ENCODE data around the gene PDCD11. TPM values are rescaled to one million over a fixed set of nuclear protein-coding genes. Genes with fewer than 3 reads are reported as not detected.
"Not testable (repeated sequence)": the region's sequence is repeated elsewhere in the genome, so short reads cannot be mapped to it uniquely, and the experiment has no call there.

PDCD11 gene
- total and polyA plus RNA-seq, 5 donors from 2014 or later: 7.1 to 26.9 (median 9.5) TPM

DNA sequence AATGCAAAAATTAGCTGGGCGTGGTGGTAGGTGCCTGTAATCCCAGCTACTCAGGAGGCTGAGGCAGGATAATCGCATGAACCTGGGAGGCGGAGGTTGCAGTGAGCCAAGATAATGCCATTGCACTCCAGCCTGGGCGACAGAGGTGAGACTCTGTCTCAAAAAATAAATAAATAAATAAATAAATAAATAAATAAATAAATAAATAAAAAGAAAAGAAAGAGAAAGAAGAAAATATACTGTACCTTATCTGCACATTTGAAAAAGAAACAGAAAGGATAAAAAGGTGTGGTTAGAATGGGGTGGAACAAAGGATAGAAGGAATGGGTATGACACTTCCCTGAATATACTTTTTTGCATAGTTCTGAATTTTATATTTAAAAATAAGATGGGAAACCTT, 36.9 kb upstream of the PDCD11 start:
- H3K9me3 Mint-ChIP-seq; H3K4me1 ChIP-seq (ENCODE audit: control insufficient read depth, insufficient read depth, low read length, poor library complexity, severe bottlenecking); H3K4me3 Mint-ChIP-seq; H3K36me3 Mint-ChIP-seq; H3K27ac Mint-ChIP-seq; H3K27me3 Mint-ChIP-seq; ATAC-seq (ENCODE audit: low read depth in 2 of 2); H3K4me1 Mint-ChIP-seq; H3K27ac ChIP-seq (ENCODE audit: insufficient read depth, low read length, poor library complexity, severe bottlenecking); H3K4me3 ChIP-seq (ENCODE audit: low read depth, low read length); H3K27me3 ChIP-seq (ENCODE audit: control insufficient read depth, insufficient read depth, low read length); H3K36me3 ChIP-seq (ENCODE audit: control insufficient read depth, insufficient read depth, low read length); DNase-seq; H3K9me3 ChIP-seq (ENCODE audit: control insufficient read depth in 2 of 2, low read length in 2 of 2): not testable (repeated sequence)

DNA sequence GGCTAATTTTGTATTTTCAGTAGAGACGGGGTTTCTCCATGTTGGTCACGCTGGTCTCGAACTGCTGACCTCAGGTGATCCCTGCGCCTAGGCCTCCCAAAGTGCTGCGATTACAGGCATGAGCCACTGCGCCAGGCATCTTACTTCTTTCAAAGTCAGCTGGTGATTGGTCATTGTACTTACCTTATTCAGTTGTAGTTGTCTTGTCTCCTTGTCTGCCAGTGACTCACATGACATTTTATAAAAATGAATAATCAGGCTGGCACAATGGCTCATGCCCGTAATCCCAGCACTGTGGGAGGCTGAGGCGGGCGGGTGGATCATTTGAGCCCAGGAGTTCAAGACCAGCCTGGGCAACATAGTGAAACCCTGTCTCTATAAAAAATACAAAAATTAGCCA, 35.6 kb upstream of the PDCD11 start:
- not testable (repeated sequence) for H3K27me3 Mint-ChIP-seq; H3K27me3 ChIP-seq (ENCODE audit: control insufficient read depth, insufficient read depth, low read length); H3K9me3 Mint-ChIP-seq; DNase-seq; ATAC-seq (ENCODE audit: low read depth in 2 of 2); H3K4me1 Mint-ChIP-seq; H3K4me3 ChIP-seq (ENCODE audit: low read depth, low read length); H3K4me1 ChIP-seq (ENCODE audit: control insufficient read depth, insufficient read depth, low read length, poor library complexity, severe bottlenecking); H3K27ac ChIP-seq (ENCODE audit: insufficient read depth, low read length, poor library complexity, severe bottlenecking); H3K36me3 ChIP-seq (ENCODE audit: control insufficient read depth, insufficient read depth, low read length); H3K4me3 Mint-ChIP-seq; H3K9me3 ChIP-seq (ENCODE audit: control insufficient read depth in 2 of 2, low read length in 2 of 2); H3K36me3 Mint-ChIP-seq; H3K27ac Mint-ChIP-seq

DNA sequence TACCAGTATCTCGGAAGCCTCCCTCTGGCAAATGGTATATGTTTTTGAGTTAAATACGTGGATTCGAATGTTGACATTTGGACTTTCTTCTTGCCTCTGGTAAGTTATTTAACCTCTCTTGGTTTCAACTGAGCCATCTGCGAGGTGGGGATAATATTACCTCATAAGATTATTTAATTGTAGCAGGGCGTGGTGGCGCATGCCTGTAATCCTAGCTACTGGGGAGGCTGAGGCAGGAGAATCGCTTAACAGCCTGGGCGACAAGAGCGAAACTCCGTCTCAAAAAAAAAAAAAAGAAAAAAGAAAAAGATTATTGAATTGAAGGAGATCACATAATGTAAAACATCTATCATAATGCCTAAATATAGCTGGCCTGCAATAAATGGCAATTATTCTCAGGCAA, 29.0 kb upstream of the PDCD11 start:
- Mint-ChIP-seq H3K4me3 (peak overlapping the region; percentile 97 to 100 (median 98)), H3K27ac (peak overlapping the region; percentile 91 to 95 (median 92)), H3K27me3 (no peaks in the 10 kb centered on the region), H3K9me3 (peaks cover 0 to 2% (median 0%) of the 10 kb centered on the region in 7 donors), H3K36me3 (peaks cover 3% of the 10 kb centered on the region), H3K4me1 (peaks cover 6 to 33% (median 22%) of the 10 kb centered on the region in 4 donors)
- no peaks in the 10 kb centered on the region for H3K9me3 ChIP-seq (ENCODE audit: control insufficient read depth in 2 of 2, low read length in 2 of 2)
- peak in 1 of 3 donors; percentile 5 for DNase-seq
- peak overlapping the region; percentile 87 for H3K27ac ChIP-seq (ENCODE audit: insufficient read depth, low read length, poor library complexity, severe bottlenecking)
- H3K36me3 ChIP-seq (ENCODE audit: control insufficient read depth, insufficient read depth, low read length): no peaks in the 10 kb centered on the region
- peak overlapping the region; percentile 99 for H3K4me3 ChIP-seq (ENCODE audit: low read depth, low read length)
- no peaks in the 10 kb centered on the region for H3K27me3 ChIP-seq (ENCODE audit: control insufficient read depth, insufficient read depth, low read length)
- ATAC-seq (ENCODE audit: low read depth in 2 of 2): no peak
- peaks cover 27% of the 10 kb centered on the region for H3K4me1 ChIP-seq (ENCODE audit: control insufficient read depth, insufficient read depth, low read length, poor library complexity, severe bottlenecking)

DNA sequence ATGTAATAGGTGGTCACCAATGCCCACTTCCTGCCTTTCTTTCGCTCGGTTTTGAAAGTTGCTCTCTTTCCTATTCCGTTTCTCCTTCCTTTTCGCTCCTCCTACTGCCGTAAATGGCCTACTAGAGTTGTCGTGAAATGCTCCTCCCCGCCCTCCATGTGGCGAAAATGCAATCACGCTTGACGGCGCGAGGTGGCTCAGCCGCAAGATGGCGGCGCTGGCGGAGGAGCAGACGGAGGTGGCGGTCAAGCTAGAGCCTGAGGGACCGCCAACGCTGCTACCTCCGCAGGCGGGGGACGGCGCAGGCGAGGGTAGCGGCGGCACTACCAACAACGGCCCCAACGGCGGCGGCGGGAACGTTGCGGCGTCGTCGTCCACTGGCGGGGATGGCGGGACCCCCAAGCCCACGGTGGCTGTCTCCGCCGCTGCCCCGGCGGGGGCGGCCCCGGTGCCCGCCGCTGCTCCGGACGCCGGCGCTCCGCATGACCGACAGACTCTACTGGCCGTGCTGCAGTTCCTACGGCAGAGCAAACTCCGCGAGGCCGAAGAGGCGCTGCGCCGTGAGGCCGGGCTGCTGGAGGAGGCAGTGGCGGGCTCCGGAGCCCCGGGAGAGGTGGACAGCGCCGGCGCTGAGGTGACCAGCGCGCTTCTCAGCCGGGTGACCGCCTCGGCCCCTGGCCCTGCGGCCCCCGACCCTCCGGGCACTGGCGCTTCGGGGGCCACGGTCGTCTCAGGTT, 28.5 kb upstream of the PDCD11 start, which contains the start of gene TAF5:
Gene TAF5, plus strand, starts transcription at position 195 of the 737 bp plus-strand sequence. Its CDS starts 14 bp downstream, at position 209.
- Histone ChIP-seq H3K9me3 (ENCODE audit: control insufficient read depth in 2 of 2, low read length in 2 of 2) (no peaks in the 10 kb centered on the region), H3K27ac (ENCODE audit: insufficient read depth, low read length, poor library complexity, severe bottlenecking) (peak within 1 kb of the TSS; percentile 87), H3K4me1 (ENCODE audit: control insufficient read depth, insufficient read depth, low read length, poor library complexity, severe bottlenecking) (peaks cover 27% of the 10 kb centered on the region), H3K27me3 (ENCODE audit: control insufficient read depth, insufficient read depth, low read length) (no peaks in the 10 kb centered on the region), H3K36me3 (ENCODE audit: control insufficient read depth, insufficient read depth, low read length) (peaks cover 1% of the 10 kb centered on the region), H3K4me3 (ENCODE audit: low read depth, low read length) (peak within 1 kb of the TSS; percentile 99)
- peaks cover 3% of the 10 kb centered on the region for H3K36me3 Mint-ChIP-seq
- no peaks in the 10 kb centered on the region for H3K27me3 Mint-ChIP-seq
- DNase-seq: peak; percentile 85 to 97 (median 93)
- peak within 1 kb of the TSS; percentile 91 to 95 (median 92) for H3K27ac Mint-ChIP-seq
- peak within 1 kb of the TSS; percentile 97 to 100 (median 98) for H3K4me3 Mint-ChIP-seq
- peak; percentile 65 to 73 for ATAC-seq (ENCODE audit: low read depth in 2 of 2)
- H3K9me3 Mint-ChIP-seq: peaks cover 0 to 2% (median 0%) of the 10 kb centered on the region in 7 donors
- peaks cover 6 to 33% (median 22%) of the 10 kb centered on the region in 4 donors for H3K4me1 Mint-ChIP-seq

DNA sequence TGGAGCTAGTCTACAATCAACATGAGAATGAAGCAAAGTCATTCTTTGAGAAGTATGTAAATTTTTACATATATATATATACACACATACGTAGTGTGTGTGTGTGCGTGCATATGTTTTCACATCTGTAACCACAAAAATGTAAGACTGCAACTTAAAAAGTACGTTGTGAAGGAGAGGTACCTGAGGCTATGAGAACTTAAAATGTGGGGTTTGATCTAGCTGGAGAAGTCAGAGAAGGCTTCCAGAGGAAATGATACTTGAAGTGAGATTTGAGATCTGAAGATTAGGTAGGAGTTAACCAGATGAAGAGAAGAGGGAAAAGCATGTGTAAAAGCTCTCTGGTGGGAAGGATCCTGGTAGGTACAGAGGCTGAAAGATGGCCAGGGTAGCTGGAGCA, 22.9 kb upstream of the PDCD11 start:
- Mint-ChIP-seq H3K36me3 (peaks cover 31% of the 10 kb centered on the region), H3K4me3 (peak overlapping the region in 2 of 4 donors; percentile 40 to 66), H3K27me3 (no peaks in the 10 kb centered on the region), H3K27ac (peak overlapping the region in 1 of 3 donors; percentile 88), H3K4me1 (peaks cover 16 to 40% (median 26%) of the 10 kb centered on the region in 4 donors), H3K9me3 (no peaks in the 10 kb centered on the region)
- H3K27me3 ChIP-seq (ENCODE audit: control insufficient read depth, insufficient read depth, low read length): no peaks in the 10 kb centered on the region
- ATAC-seq (ENCODE audit: low read depth in 2 of 2): no peak
- DNase-seq: peak in 1 of 3 donors; percentile 15
- H3K4me1 ChIP-seq (ENCODE audit: control insufficient read depth, insufficient read depth, low read length, poor library complexity, severe bottlenecking): peaks cover 23% of the 10 kb centered on the region
- H3K27ac ChIP-seq (ENCODE audit: insufficient read depth, low read length, poor library complexity, severe bottlenecking): no peak overlapping the region
- H3K36me3 ChIP-seq (ENCODE audit: control insufficient read depth, insufficient read depth, low read length): peaks cover 43% of the 10 kb centered on the region
- H3K9me3 ChIP-seq (ENCODE audit: control insufficient read depth in 2 of 2, low read length in 2 of 2): no peaks in the 10 kb centered on the region
- no peak overlapping the region for H3K4me3 ChIP-seq (ENCODE audit: low read depth, low read length)

DNA sequence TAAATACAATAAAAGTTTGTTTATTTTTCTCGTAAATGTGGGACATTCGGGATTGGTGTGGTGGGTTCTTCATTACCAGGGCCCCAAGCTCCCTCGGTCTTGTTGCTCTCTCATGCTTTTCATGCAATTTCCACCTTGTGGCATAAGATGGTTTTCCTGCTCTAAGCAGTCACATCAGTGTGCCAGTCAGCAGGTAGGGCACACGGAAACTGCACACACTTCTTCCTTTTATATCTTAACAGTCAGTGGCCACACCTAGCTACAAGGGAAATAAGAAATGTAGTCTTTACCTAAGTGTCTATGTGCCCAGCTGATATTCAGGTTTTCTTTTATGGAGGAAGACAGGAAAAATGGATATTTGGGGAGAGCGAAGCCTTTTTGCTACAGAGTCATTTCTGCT, 22.2 kb upstream of the PDCD11 start:
- no peak overlapping the region for H3K4me3 ChIP-seq (ENCODE audit: low read depth, low read length)
- ATAC-seq (ENCODE audit: low read depth in 2 of 2) (no peak), DNase-seq (peak in 1 of 3 donors; percentile 24)
- Mint-ChIP-seq H3K27me3 (no peaks in the 10 kb centered on the region), H3K36me3 (peaks cover 33% of the 10 kb centered on the region), H3K9me3 (no peaks in the 10 kb centered on the region), H3K4me3 (no peak overlapping the region), H3K27ac (peak overlapping the region in 1 of 3 donors; percentile 26), H3K4me1 (peaks cover 14 to 35% (median 24%) of the 10 kb centered on the region in 4 donors)
- H3K9me3 ChIP-seq (ENCODE audit: control insufficient read depth in 2 of 2, low read length in 2 of 2): no peaks in the 10 kb centered on the region
- peaks cover 50% of the 10 kb centered on the region for H3K36me3 ChIP-seq (ENCODE audit: control insufficient read depth, insufficient read depth, low read length)
- H3K4me1 ChIP-seq (ENCODE audit: control insufficient read depth, insufficient read depth, low read length, poor library complexity, severe bottlenecking): peaks cover 17% of the 10 kb centered on the region
- no peak overlapping the region for H3K27ac ChIP-seq (ENCODE audit: insufficient read depth, low read length, poor library complexity, severe bottlenecking)
- no peaks in the 10 kb centered on the region for H3K27me3 ChIP-seq (ENCODE audit: control insufficient read depth, insufficient read depth, low read length)

DNA sequence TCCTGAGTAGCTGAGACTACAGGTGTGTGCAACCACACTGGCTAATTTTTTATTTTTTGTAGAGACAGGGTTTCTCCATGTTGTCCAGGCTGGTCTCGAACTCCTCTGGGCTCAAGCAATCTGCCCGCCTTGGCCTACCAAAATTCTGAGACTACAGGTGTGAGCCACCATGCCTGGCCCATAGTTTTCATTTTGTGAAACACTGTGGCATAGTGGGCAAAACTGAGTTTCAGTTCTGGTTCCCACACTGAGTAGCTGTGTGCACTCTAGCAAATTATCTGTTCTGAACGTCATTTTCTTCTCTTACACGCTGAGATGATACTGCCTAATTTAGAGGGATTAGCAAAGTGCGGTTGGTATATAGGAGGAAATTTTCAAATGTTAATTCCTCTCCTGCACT, 13.7 kb upstream of the PDCD11 start:
- Histone ChIP-seq H3K27ac (ENCODE audit: insufficient read depth, low read length, poor library complexity, severe bottlenecking) (no peak overlapping the region), H3K27me3 (ENCODE audit: control insufficient read depth, insufficient read depth, low read length) (no peaks in the 10 kb centered on the region), H3K36me3 (ENCODE audit: control insufficient read depth, insufficient read depth, low read length) (peaks cover 47% of the 10 kb centered on the region), H3K4me3 (ENCODE audit: low read depth, low read length) (no peak overlapping the region), H3K9me3 (ENCODE audit: control insufficient read depth in 2 of 2, low read length in 2 of 2) (no peaks in the 10 kb centered on the region), H3K4me1 (ENCODE audit: control insufficient read depth, insufficient read depth, low read length, poor library complexity, severe bottlenecking) (no peaks in the 10 kb centered on the region)
- no peaks in the 10 kb centered on the region for H3K9me3 Mint-ChIP-seq
- H3K4me3 Mint-ChIP-seq: no peak overlapping the region
- peaks cover 29% of the 10 kb centered on the region for H3K36me3 Mint-ChIP-seq
- H3K27me3 Mint-ChIP-seq: no peaks in the 10 kb centered on the region
- ATAC-seq (ENCODE audit: low read depth in 2 of 2) (no peak), DNase-seq (no peak)
- no peaks in the 10 kb centered on the region for H3K4me1 Mint-ChIP-seq
- H3K27ac Mint-ChIP-seq: no peak overlapping the region

DNA sequence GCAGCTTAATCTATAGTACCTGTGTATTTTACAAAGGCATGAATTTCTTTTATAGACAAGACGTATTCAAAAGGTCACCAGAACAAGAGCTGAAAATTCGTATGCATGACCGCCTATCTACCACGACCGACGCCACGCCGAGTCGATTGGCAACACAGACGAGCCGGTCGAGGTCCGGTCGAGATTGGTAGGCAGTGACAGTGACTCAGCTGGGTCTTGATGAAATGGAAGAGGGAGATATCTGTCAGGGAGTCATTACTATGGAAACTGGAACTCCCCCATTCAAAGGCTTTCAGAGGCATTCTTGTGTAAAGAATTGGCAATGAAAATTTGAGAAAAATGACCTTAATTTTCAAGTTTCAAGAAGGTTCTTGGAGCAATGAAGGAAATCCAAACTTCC, 2.2 kb upstream of the PDCD11 start:
- Histone ChIP-seq H3K27me3 (ENCODE audit: control insufficient read depth, insufficient read depth, low read length) (no peaks in the 10 kb centered on the region), H3K27ac (ENCODE audit: insufficient read depth, low read length, poor library complexity, severe bottlenecking) (no peak overlapping the region), H3K9me3 (ENCODE audit: control insufficient read depth in 2 of 2, low read length in 2 of 2) (no peaks in the 10 kb centered on the region), H3K36me3 (ENCODE audit: control insufficient read depth, insufficient read depth, low read length) (peaks cover 36% of the 10 kb centered on the region), H3K4me3 (ENCODE audit: low read depth, low read length) (peak overlapping the region; percentile 4), H3K4me1 (ENCODE audit: control insufficient read depth, insufficient read depth, low read length, poor library complexity, severe bottlenecking) (peaks cover 34% of the 10 kb centered on the region)
- Mint-ChIP-seq H3K27ac (no peak overlapping the region), H3K9me3 (no peaks in the 10 kb centered on the region), H3K4me3 (peak overlapping the region; percentile 49 to 97 (median 80)), H3K4me1 (peaks cover 23 to 58% (median 51%) of the 10 kb centered on the region in 4 donors), H3K27me3 (no peaks in the 10 kb centered on the region), H3K36me3 (peaks cover 7% of the 10 kb centered on the region)
- no peak for ATAC-seq (ENCODE audit: low read depth in 2 of 2)
- no peak for DNase-seq

All from CD4-positive, CD25-positive, alpha-beta regulatory T cell (primary cell).